ENCODE data around the gene B4GALT1. TPM values are rescaled to one million over a fixed set of nuclear protein-coding genes. Genes with fewer than 3 reads are reported as not detected.

Gene B4GALT1
- total RNA-seq, 1 experiment from 2014 or later, result 31.4 TPM

DNA sequence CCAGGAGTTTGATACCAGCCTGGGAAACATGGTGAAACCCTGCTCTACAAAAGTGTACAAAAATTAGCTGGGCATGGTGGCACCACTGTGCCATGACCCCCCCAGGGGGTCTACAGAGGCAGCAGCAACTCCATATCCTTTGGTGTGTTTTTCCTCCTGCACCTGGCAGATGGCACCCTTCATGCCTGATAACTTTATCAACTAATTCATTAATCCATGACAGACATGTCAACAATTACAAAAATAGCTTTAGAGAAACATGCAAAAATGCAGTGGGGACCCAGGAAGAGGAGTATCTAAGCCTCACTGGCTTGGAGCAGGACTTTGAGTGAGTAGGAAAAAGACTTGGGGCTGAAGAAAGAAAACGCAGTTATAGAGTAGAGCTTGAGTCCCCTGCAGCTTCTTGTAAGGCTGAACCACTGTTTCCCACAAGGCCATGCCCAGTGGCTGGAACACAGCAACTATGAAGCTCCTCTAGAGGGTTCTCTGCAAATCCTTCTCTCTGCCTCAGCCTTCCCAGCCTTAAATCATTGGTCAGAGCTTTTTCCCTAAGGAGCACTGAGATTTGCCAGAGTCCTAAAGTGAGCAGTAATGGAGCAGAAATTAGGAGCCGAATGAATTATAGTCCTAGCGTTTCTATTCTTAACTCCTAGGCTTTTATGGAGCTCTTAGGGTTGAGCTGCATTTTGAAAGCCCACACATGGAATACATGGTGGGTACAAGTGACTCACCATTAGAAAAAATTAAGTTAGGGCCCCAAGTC lies 25.5 kb upstream of the B4GALT1 start:
- no TSS peak for BruUV-seq (replicated peaks)
- intact Hi-C loops (cut with micrococcal nuclease), result no loop called here
- DNase-seq (ENCODE audit: low read depth, low spot score), result no peak
- ATAC-seq, result no peak; the same call in 1 of the 2 replicates
- H4K20me1 ChIP-seq (ENCODE audit: insufficient read depth), result no peaks in the 10 kb centered on the region
- ChIA-PET RAD21 (ENCODE audit: low non-redundant PET in 1 of 2, low total read pairs in 2 of 2, uncharacterized antibody in 2 of 2, unreplicated experiment in 2 of 2) (interaction anchor here in 1 of 2 experiments (0.9 kb wide), 1 partner anchor 33 kb away, joined by 3 read pairs; no protein-coding TSS in a partner anchor), CTCF (no interaction called here), POLR2A (interaction anchor here (1.3 kb wide), 1 partner anchor 168 kb away, joined by 5 read pairs; the partner anchor contains the start of gene DNAJA1)
- no peak overlapping the region for H3K4me3 ChIP-seq (replicated peaks in 1 of 2; ENCODE audit: low read depth in 1 of 2, low read length in 2 of 2)
- no peak overlapping the region for H2AFZ ChIP-seq (ENCODE audit: low read depth, low read length, poor library complexity, severe bottlenecking)
- H3K4me1 ChIP-seq (ENCODE audit: control insufficient read depth in 1 of 2, insufficient read depth in 2 of 2, low read length in 2 of 2), result peaks cover 2 to 7% of the 10 kb centered on the region in 2 experiments; a peak in 3 of 4 replicates
- no peaks in the 10 kb centered on the region for H3K79me2 ChIP-seq (ENCODE audit: insufficient read depth, low read length)
- no peaks in the 10 kb centered on the region for H3K9me2 ChIP-seq (ENCODE audit: insufficient read depth)
- TF ChIP-seq ZFX (IDR thresholded peaks at IDR 0.05) (no peak), FOSL1 (IDR thresholded peaks at IDR 0.05; ENCODE audit: low read depth) (no peak)
- no peaks in the 10 kb centered on the region for H3K36me3 ChIP-seq (ENCODE audit: control insufficient read depth in 1 of 2, insufficient read depth in 2 of 2, low read length in 2 of 2)
- H3K9ac ChIP-seq (ENCODE audit: low read length), result no peak overlapping the region
- no peak overlapping the region for H3K27ac ChIP-seq (ENCODE audit: low read depth, low read length)
- H3K9me3 ChIP-seq (ENCODE audit: control insufficient read depth in 1 of 2, insufficient read depth in 1 of 2, low read depth in 1 of 2, low read length in 2 of 2), result no peaks in the 10 kb centered on the region
- no peaks in the 10 kb centered on the region for H3K27me3 ChIP-seq (ENCODE audit: insufficient read depth, low read length)
- H3K4me2 ChIP-seq (ENCODE audit: low read length), result no peak overlapping the region

DNA sequence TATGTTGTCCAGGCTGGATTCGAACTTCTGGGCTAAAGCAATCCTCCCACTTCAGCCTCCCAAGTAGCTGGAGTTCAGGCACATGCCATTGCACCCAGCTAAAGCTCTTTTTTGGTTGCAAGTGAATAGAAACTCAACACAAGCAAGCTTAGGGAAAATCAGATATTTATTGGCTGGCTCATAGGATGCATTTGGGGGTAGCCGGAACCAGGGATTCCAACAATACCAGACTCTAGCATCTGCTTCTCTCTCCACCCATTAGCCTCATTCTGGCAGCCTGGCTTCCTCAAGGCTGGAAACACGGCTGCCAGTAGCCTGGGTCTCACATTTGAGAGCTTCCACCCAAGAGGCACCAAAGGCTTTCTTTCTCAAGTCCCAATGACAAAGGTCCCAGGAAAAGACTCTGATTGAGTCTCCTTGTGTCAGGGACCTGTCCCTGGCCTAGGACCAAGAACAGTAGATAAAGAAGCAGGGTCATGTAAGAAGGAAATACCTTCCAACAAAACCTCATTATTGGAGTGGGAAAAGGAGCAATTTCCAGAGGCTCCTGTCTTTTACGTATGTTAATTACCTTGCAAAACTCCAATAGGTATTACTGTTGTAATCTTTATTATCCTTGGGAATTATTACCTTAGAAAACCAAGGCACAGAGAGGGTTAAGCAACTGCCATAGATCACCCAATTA lies 23.0 kb upstream of the B4GALT1 start:
- CTCF ChIA-PET, result no interaction called here
- no peaks in the 10 kb centered on the region for H3K9me2 ChIP-seq (ENCODE audit: insufficient read depth)
- TF ChIP-seq EZH2 (IDR thresholded peaks at IDR 0.05) (no peak), CEBPB (IDR thresholded peaks at IDR 0.05; ENCODE audit: low read depth) (no peak), POLR2A (IDR thresholded peaks at IDR 0.05; ENCODE audit: borderline replicate concordance, extremely low read depth, insufficient read depth, insufficient read length) (no peak), ZNF274 (IDR thresholded peaks at IDR 0.05; ENCODE audit: low read depth, low read length) (no peak), SRF (IDR thresholded peaks at IDR 0.05; ENCODE audit: low read depth) (no peak), ZFX (IDR thresholded peaks at IDR 0.05) (no peak), EZH2phosphoT487 (IDR thresholded peaks at IDR 0.05; ENCODE audit: borderline replicate concordance) (no peak), ELF1 (IDR thresholded peaks at IDR 0.05; ENCODE audit: borderline replicate concordance, low read depth) (no peak), YY1 (IDR thresholded peaks at IDR 0.05; ENCODE audit: extremely low read depth, insufficient replicate concordance, low read depth, low read length) (no peak)
- TF ChIP-seq, protein P1, sequence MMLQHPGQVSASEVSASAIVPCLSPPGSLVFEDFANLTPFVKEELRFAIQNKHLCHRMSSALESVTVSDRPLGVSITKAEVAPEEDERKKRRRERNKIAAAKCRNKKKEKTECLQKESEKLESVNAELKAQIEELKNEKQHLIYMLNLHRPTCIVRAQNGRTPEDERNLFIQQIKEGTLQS (IDR thresholded peaks at IDR 0.05), result no peak
- TF ChIP-seq, protein P2, sequence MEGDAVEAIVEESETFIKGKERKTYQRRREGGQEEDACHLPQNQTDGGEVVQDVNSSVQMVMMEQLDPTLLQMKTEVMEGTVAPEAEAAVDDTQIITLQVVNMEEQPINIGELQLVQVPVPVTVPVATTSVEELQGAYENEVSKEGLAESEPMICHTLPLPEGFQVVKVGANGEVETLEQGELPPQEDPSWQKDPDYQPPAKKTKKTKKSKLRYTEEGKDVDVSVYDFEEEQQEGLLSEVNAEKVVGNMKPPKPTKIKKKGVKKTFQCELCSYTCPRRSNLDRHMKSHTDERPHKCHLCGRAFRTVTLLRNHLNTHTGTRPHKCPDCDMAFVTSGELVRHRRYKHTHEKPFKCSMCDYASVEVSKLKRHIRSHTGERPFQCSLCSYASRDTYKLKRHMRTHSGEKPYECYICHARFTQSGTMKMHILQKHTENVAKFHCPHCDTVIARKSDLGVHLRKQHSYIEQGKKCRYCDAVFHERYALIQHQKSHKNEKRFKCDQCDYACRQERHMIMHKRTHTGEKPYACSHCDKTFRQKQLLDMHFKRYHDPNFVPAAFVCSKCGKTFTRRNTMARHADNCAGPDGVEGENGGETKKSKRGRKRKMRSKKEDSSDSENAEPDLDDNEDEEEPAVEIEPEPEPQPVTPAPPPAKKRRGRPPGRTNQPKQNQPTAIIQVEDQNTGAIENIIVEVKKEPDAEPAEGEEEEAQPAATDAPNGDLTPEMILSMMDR (IDR thresholded peaks at IDR 0.05 in 2 of 3, conservative IDR thresholded peaks at IDR 0.05 in 1 of 3; ENCODE audit: borderline replicate concordance in 1 of 3, insufficient read depth in 1 of 3, low read depth in 2 of 3, low read length in 2 of 3), result no peak
- TF ChIP-seq, protein P3, sequence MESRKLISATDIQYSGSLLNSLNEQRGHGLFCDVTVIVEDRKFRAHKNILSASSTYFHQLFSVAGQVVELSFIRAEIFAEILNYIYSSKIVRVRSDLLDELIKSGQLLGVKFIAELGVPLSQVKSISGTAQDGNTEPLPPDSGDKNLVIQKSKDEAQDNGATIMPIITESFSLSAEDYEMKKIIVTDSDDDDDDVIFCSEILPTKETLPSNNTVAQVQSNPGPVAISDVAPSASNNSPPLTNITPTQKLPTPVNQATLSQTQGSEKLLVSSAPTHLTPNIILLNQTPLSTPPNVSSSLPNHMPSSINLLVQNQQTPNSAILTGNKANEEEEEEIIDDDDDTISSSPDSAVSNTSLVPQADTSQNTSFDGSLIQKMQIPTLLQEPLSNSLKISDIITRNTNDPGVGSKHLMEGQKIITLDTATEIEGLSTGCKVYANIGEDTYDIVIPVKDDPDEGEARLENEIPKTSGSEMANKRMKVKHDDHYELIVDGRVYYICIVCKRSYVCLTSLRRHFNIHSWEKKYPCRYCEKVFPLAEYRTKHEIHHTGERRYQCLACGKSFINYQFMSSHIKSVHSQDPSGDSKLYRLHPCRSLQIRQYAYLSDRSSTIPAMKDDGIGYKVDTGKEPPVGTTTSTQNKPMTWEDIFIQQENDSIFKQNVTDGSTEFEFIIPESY (IDR thresholded peaks at IDR 0.05; ENCODE audit: extremely low read depth, insufficient replicate concordance, low read length), result no peak

More for the DNA sequence above, 23.0 kb upstream of the B4GALT1 start:
- Histone ChIP-seq H3K9ac (ENCODE audit: low read length) (no peak overlapping the region), H3K4me2 (ENCODE audit: low read length) (no peak overlapping the region), H3K4me3 (replicated peaks in 1 of 2; ENCODE audit: low read depth in 1 of 2, low read length in 2 of 2) (no peak overlapping the region), H2AFZ (ENCODE audit: low read depth, low read length, poor library complexity, severe bottlenecking) (no peak overlapping the region), H3K79me2 (ENCODE audit: insufficient read depth, low read length) (no peaks in the 10 kb centered on the region), H3K4me1 (ENCODE audit: control insufficient read depth in 1 of 2, insufficient read depth in 2 of 2, low read length in 2 of 2) (peaks cover 2 to 7% of the 10 kb centered on the region in 2 experiments; a peak in 3 of 4 replicates), H3K27me3 (ENCODE audit: insufficient read depth, low read length) (no peaks in the 10 kb centered on the region), H3K9me3 (ENCODE audit: control insufficient read depth in 1 of 2, insufficient read depth in 1 of 2, low read depth in 1 of 2, low read length in 2 of 2) (no peaks in the 10 kb centered on the region), H3K27ac (ENCODE audit: low read depth, low read length) (no peak overlapping the region), H3K36me3 (ENCODE audit: control insufficient read depth in 1 of 2, insufficient read depth in 2 of 2, low read length in 2 of 2) (no peaks in the 10 kb centered on the region), H4K20me1 (ENCODE audit: insufficient read depth) (no peaks in the 10 kb centered on the region)
- no TSS peak for BruUV-seq (replicated peaks)
- RAD21 ChIA-PET (ENCODE audit: low non-redundant PET in 1 of 2, low total read pairs in 2 of 2, uncharacterized antibody in 2 of 2, unreplicated experiment in 2 of 2), result no interaction called here
- ATAC-seq (no peak), DNase-seq (ENCODE audit: low read depth, low spot score) (no peak)
- intact Hi-C loops (cut with micrococcal nuclease), result no loop called here
- POLR2A ChIA-PET, result interaction anchor here (0.6 kb wide), 1 partner anchor 163 kb away, joined by 4 read pairs; no protein-coding TSS in a partner anchor

Data from HCT116 (cell line).